HG02798 (cell line): ENCODE data around the gene CATSPER1.

Experiments
- ATAC-seq: cut with Tn5 transposase; IDR thresholded peaks from one replicate; pipeline ENCODE4 v1.9.1; 2021; ENCODE audit warnings: mild to moderate bottlenecking; ENCODE audit not compliant: unreplicated experiment, poor library complexity

The CATSPER1 gene

GRCh38 chr11:66006134-66006890 lies 20.0 kb downstream of the CATSPER1 start:
- no peak for ATAC-seq

DNA sequence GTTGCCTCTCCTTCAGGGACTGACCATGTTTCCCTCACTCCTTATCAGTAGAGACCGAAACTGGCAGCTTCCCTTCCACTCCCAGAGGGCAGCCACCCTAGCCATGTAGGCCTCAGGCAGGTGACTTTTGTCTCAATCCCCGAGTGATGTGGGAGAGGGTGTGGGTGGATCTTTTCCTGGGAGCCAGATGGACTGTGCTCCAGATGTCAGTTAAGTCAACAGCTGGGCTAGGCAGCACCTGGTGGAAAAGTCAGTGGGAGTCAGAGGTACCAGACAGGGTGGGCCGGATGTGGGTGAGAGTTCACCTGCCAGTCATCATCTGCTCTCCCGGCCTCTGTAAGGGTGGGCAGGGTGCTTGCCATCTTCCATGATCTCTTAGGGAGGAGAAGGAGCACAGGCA lies 22.1 kb downstream of the CATSPER1 start:
- no peak for ATAC-seq

DNA sequence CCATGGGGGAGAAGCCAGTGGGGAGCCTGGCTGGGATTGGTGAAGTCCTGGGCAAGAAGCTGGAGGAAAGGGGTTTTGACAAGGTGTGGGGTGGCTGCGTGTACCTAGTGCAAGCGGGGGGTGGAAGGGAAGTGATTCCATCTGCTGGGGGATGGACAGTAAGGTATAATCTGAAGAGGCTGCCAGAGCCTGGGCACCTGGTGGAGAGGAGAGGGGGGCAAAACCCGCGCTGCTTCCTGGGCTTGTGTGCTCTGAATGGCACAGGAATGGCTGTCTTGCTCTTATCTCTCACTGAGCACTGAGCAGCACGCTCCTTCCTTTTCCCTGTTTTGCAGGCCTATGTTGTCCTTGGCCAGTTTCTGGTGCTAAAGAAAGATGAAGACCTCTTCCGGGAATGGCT lies 23.0 kb downstream of the CATSPER1 start:
- no peak for ATAC-seq

GRCh38 chr11:66002648-66003225 lies 23.5 kb downstream of the CATSPER1 start:
- ATAC-seq: peak; percentile 71

GRCh38 chr11:66001942-66002647 lies 24.2 kb downstream of the CATSPER1 start, which contains the start of the genes BANF1 and EIF1AD:
Gene BANF1, plus strand, starts transcription at chr11:66002503. Its CDS starts 748 bp downstream, at chr11:66003251.
Gene EIF1AD, minus strand, starts transcription at chr11:66002157. Its CDS starts 1,768 bp downstream, at chr11:66000389.
- ATAC-seq: peak; percentile 75

DNA sequence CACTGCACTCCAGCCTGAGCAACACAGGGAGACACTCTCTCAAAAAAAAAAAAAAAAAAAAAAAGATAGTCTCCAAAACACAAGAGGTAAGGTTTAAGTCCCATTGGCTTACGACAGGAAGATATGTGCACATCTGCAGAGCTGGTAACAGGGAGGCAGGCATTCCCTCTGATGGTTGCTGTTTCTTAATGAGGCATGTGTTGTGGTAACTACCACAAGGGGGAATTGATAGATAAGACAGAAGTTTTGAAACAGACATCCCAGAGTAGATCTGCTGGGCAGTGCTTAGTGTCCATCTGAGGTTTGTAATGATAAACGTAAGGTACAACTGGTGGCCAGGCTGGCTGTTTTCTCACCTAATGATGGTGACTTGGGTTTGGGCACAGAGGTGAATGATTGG lies 29.0 kb downstream of the CATSPER1 start:
- no peak for ATAC-seq

GRCh38 chr11:65992056-65992455 lies 34.2 kb downstream of the CATSPER1 start:
- no peak for ATAC-seq

- ATAC-seq: peak; percentile 94
Measured at GRCh38 chr11:65988791-65989592, 37.3 kb downstream of the CATSPER1 start.

DNA sequence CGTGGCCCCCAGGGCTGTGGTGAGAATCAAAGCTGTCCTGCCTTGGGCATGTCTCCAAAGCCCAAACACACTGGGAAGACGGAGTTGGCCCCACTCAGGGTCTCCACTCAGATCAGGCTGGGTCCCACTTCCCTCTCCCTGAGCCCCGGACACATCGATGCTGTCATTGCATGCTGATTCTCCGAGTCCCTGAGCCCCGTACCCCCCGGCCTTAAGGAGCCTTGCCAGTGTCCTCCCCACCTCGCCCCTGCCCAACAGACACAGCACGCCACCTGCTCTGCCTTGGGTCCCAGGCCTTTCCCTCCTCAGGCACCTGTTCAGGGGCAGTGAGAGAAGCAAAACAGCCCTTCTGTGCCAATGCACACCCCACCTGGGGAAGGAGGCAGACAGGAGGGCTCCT lies 38.9 kb downstream of the CATSPER1 start:
- ATAC-seq: no peak

GRCh38 chr11:65983589-65983987 lies 42.7 kb downstream of the CATSPER1 start:
- ATAC-seq: no peak

- no peak for ATAC-seq
Measured at GRCh38 chr11:65982824-65983588, 43.3 kb downstream of the CATSPER1 start.

GRCh38 chr11:65981972-65982823 lies 44.1 kb downstream of the CATSPER1 start:
- no peak for ATAC-seq

- no peak for ATAC-seq
Measured at GRCh38 chr11:65981101-65981740, 45.1 kb downstream of the CATSPER1 start.

GRCh38 chr11:65979261-65979759 lies 47.0 kb downstream of the CATSPER1 start:
- no peak for ATAC-seq

GRCh38 chr11:65978391-65979238 lies 47.7 kb downstream of the CATSPER1 start:
- no peak for ATAC-seq

GRCh38 chr11:65977621-65978390 lies 48.5 kb downstream of the CATSPER1 start:
- no peak for ATAC-seq
